HG03159 (cell line): ENCODE data around the gene MT1X.
A peak's percentile ranks its signal among the peaks of the same experiment; 100 is the strongest.
"Not testable (repeated sequence)": the region's sequence is repeated elsewhere in the genome, so short reads cannot be mapped to it uniquely, and the experiment has no call there.

ENCODE experiments used
- ATAC-seq: cut with Tn5 transposase; IDR thresholded peaks from one replicate; pipeline ENCODE4 v1.9.1; 2021; ENCODE audit warnings: mild to moderate bottlenecking, moderate library complexity; ENCODE audit not compliant: unreplicated experiment

The MT1X gene

GRCh38 chr16:56652600-56652999 lies 29.7 kb upstream of the MT1X start:
- no peak for ATAC-seq

DNA sequence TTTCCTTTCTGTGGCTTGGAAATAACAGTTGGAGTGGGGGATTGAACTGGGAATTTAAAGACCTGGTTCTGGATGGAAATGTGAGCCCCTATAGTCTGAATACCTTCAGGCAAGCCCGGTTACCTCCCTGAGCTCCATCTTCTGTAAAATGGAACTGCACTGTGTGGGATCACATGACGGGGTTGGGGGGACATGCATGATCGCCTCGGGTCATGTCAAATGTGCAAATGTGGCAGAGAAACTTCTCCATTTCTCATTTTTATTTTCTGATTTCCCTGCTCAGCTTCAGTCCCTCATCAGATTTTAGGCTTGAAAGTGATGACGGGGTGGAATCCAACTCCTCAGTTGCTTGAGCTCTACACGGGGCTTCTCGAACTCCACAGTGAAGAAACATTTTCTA lies 29.1 kb upstream of the MT1X start:
- ATAC-seq = no peak

GRCh38 chr16:56657555-56658326 lies 24.5 kb upstream of the MT1X start, which contains the start of gene MT1F:
Gene MT1F, plus strand, starts transcription at chr16:56657959. Its CDS starts 100 bp downstream, at chr16:56658059.
- ATAC-seq = peak; percentile 57

- no peak for ATAC-seq
Measured at GRCh38 chr16:56658327-56658875, 23.9 kb upstream of the MT1X start.

DNA sequence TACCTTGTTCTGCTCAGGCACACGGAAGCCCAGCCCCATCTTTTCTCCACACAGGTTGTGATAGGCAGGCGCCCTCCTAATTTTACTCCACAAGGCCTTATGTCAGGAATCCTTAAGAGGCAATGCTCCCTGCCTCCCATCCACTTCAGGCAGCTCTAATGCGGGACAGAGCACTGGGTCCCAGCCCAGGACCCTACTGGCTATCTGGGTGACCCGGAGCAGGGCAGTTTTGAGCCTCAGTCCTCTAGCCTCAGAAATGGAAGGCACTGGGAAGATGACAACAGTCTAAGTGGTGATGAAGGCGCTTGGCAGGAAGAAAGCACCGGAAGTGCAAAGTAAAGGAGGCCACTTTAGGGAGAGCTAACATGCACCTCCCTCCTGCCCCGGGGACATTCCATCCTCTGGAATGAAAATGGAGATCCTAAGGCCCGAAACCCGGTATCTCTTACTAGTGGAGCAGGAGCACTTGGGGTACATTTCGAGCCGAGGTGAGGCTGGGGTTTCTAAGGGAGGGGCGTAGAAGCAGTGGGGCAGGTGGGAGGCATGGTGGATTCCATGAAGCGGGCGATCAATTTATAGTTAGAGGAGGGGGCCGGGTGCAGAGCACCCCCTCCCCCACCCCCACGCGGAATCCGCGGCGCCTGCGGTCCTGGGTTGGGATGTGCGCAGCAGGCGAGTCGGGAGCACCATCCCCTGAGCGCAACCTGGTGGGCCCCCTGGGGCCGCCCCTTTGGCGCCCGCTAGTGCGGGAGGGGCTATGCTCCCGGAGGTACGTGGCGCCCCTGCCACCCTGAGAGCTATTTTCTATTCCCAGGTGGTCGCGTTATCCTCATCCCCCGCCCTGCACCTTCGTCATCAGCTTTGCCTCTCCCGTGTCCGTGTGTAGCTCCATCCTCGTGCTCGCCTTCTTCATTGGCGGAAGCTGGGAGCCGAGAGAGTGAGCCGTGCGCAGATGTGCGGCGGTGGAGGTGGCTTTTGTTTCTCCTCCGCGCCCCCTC lies 19.6 kb upstream of the MT1X start:
- no peak for ATAC-seq

DNA sequence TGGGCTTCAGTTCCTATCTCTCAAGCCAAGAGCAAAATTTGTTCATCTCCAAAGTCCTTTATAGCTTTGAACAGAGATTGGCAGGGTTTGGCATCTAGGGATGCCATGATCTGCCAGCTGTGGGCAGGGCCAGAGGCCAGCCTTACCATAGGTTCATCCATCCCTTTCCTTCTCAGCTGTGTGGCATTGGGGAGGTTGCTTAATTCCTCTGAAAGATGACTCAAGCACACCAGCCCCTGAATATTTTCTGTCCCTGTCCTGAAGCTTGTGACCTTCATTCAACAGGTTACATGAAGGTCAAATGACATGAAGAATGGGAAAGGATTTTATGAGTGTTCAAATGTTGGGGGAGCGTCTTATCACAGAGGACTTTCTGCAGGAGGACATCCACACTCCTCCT lies 17.8 kb upstream of the MT1X start:
- no peak for ATAC-seq

DNA sequence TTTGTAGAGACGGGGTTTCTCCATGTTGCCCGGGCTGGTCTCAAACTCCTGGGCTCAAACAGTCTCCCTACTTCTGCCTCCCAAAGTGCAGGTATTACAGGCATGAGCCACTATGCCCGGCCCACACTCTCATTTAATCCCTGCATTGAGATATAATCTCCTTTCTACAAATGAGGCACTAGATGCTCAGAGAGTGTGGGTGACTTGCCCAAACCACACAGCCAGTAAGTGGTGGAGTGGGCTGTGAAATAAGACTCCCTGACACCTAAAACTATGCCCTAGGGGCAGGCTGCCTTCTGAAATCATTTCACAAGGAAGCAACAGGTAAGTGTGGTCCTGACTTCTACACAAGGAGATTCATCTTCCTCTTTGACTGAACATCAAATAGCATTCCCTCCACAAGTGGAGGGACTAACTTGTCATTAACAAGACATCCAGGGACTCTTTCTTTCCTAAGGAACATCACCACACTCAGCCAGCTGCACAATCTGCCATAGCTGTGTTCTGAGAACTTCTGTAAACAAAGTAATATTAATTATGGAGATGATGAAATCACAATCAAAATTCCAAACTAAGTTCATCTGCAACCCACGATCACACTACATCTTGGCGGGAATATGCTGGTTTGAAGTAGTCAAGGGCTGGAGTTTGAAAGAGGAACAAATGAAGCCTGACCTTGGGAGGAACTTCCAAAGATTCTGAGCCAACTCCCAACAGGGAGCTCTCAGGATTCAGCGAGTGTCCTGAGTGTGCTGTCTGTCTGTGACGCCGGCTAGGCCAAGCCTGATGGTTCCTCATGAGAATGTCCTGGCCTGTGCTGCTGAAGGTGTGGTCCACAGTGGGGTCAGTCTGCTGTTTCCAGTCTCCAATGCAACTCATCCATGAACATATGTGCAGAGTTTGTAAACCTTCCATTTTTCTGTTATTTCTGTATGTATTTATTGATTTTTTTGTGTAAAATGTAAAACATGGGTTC lies 16.7 kb upstream of the MT1X start:
- not testable (repeated sequence) for ATAC-seq

GRCh38 chr16:56667581-56668571 lies 14.4 kb upstream of the MT1X start, which contains the start of gene MT1G:
Gene MT1G, minus strand, starts transcription at chr16:56668065. Its CDS starts 72 bp downstream, at chr16:56667993.
- ATAC-seq = no peak

GRCh38 chr16:56669005-56669839 lies 13.0 kb upstream of the MT1X start, which contains the start of gene MT1H:
Gene MT1H, plus strand, starts transcription at chr16:56669814. Its CDS starts 71 bp downstream, at chr16:56669885.
- ATAC-seq = no peak

DNA sequence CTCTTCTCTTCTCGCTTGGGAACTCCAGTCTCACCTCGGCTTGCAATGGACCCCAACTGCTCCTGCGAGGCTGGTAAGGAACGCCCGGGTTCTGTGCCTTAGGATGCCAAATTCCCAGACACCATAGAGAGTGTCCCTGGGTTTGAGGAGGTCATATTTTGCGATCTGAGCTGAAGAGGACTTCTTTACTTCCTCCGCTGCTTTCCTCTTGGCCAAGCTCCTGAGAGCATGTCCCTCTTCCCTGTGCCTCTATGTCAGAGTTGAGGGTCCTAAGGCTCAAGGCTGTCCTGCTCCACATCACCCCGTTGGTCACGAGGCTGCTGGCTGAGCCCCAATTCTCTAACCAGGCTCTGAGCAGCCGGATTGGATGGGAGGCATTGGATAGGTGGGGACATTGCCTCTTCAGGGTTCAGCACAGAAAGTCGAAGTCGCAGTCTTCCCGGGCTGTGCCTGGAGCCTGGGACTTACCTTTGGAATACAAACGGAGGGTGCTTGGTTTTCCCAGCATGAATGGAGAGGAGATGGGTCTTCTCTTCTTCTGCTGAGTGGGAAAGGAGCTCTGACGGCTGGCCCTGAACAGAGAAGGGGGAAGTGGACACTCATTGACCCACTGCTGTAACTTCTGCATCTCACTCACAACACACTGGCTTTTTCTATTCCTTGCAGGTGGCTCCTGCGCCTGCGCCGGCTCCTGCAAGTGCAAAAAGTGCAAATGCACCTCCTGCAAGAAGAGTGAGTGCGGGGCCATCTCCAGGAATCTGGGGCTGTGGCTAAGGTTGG lies 12.2 kb upstream of the MT1X start:
- no peak for ATAC-seq

DNA sequence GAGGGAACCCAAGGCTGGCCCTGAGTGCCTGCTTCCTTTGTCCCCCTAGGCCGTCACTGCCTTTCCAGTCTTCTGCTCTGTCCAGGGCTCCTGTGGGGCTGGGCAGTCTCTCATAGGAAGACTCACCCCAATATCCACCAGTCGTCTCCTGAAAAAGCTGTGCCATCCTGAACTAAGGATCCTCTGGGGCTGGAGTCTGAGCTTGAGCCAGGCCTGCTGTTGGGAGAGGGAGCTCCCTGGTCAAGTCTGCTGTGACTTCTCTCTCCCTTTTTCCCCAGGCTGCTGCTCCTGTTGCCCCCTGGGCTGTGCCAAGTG lies 11.7 kb upstream of the MT1X start:
- no peak for ATAC-seq

DNA sequence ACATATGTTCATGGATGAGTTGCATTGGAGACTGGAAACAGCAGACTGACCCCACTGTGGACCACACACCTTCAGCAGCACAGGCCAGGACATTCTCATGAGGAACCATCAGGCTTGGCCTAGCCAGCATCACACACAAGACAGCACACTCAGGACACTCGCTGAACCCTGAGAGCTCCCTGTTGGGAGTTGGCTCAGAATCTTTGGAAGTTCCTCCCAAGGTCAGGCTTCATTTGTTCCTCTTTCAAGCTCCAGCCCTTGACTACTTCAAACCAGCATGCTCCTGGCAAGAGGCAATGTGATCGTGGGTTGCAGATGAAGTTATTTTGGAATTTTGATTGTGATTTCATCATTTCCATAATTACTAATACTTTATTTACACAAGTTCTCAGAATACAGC lies 10.6 kb upstream of the MT1X start:
- not testable (repeated sequence) for ATAC-seq

DNA sequence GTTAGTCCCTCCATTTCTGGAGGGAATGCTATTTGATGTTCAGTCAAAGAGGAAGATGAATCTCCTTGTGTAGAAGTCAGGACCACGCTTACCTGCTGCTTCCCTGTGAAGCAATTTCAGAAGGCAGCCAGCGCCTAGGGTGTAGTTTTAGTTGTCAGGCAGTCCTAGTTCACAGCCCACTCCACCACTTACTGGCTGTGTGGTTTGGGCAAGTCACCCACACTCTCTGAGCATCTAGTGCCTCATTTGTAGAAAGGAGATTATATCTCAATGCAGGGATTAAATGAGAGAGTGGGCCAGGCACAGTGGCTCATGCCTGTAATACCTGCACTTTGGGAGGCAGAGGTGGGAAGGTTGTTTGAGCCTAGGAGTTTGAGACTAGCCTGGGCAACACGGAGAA lies 10.1 kb upstream of the MT1X start:
- ATAC-seq = not testable (repeated sequence)

GRCh38 chr16:56672761-56673536 lies 9.3 kb upstream of the MT1X start:
- no peak for ATAC-seq

- no peak for ATAC-seq
Measured at GRCh38 chr16:56673921-56674320, 8.3 kb upstream of the MT1X start.

GRCh38 chr16:56674570-56674969 lies 7.7 kb upstream of the MT1X start:
- ATAC-seq = not testable (repeated sequence)
